Caco-2 (cell line): ENCODE results near the gene CNIH2. TPM values are rescaled to one million over a fixed set of nuclear protein-coding genes. Genes with fewer than 3 reads are reported as not detected.

Experiments
- BruUV-seq: library from RNA; stranded (reverse); fragments of 400-500 nt; replicated peaks from 2 replicates; lab custom pipeline; 2021; lab: Mats Ljungman, UMichigan
- CTCF ChIA-PET: fragments of 300-600 bp; sonication (Branson Sonifier 250); formaldehyde crosslinking; loops from one replicate; lab custom pipeline; 2022; ENCODE audit warnings: antibody characterized with exemption; lab: Charles Lee
- POLR2A ChIA-PET: fragments of 300-600 bp; sonication (Branson Sonifier 250); formaldehyde crosslinking; loops from one replicate; lab custom pipeline; 2022; ENCODE audit warnings: antibody characterized with exemption; lab: Charles Lee
- DNase-seq, 2 experiments: peaks; one replicate each; pipeline versions ENCODE4 v3.0.0 to v3.0.0-alpha.2; 2020 to 2022
- H3K27me3 ChIP-seq: replicated peaks from 2 replicates; pipeline ENCODE4 v1.6.0; 2011; ENCODE audit warnings: low read length; ENCODE audit not compliant: control insufficient read depth, insufficient read depth
- H3K36me3 ChIP-seq: 2 replicates; pipeline ENCODE4 v1.5.1; 2011; ENCODE audit warnings: low read length; ENCODE audit not compliant: control insufficient read depth, insufficient read depth
- H3K4me1 ChIP-seq: fragments of 250-450 bp; sonication (Bioruptor Pico); 2 replicates; pipeline ENCODE4 v1.5.1; 2020; ENCODE audit warnings: mild to moderate bottlenecking
- H3K4me3 ChIP-seq: 2 replicates; pipeline ENCODE4 v1.5.1; 2011; ENCODE audit warnings: low read depth, mild to moderate bottlenecking, control low read depth, low read length
- H3K9me3 ChIP-seq: fragments of 250-450 bp; sonication (Bioruptor Pico); 2 replicates; pipeline ENCODE4 v1.5.1; 2020; ENCODE audit warnings: mild to moderate bottlenecking, moderate library complexity
- H3K27ac Mint-ChIP-seq: one replicate; pipeline ENCODE4 v1.8.0; 2022; ENCODE audit warnings: mixed read lengths; ENCODE audit not compliant: unreplicated experiment
- H3K27me3 Mint-ChIP-seq: one replicate; pipeline ENCODE4 v1.8.0; 2022; ENCODE audit warnings: mixed read lengths; ENCODE audit not compliant: insufficient read depth, unreplicated experiment
- H3K36me3 Mint-ChIP-seq: one replicate; pipeline ENCODE4 v1.8.0; 2022; ENCODE audit warnings: mild to moderate bottlenecking, mixed read lengths; ENCODE audit not compliant: insufficient read depth, unreplicated experiment
- H3K4me1 Mint-ChIP-seq: one replicate; pipeline ENCODE4 v1.8.0; 2022; ENCODE audit warnings: low read depth, mixed read lengths; ENCODE audit not compliant: unreplicated experiment
- H3K4me3 Mint-ChIP-seq: one replicate; pipeline ENCODE4 v1.8.0; 2022; ENCODE audit warnings: mild to moderate bottlenecking, moderate library complexity, mixed read lengths; ENCODE audit not compliant: unreplicated experiment
- H3K9me3 Mint-ChIP-seq: one replicate; pipeline ENCODE4 v1.8.0; 2022; ENCODE audit warnings: mixed read lengths; ENCODE audit not compliant: unreplicated experiment
- intact Hi-C: fragments of 100-400 bp; cut with micrococcal nuclease; formaldehyde crosslinking; loops from one replicate; pipeline ENCODE4 v1.10.0; 2022; ENCODE audit not compliant: unreplicated experiment
- total RNA-seq: library from RNA; stranded (reverse); gene quantifications from 2 replicates; pipeline ENCODE4 v1.2.3, GENCODE V29; 2022
- TF ChIP-seq, protein P1 (sequence below), 2 experiments: fragments of 200-600 bp in 1 of 2; IDR thresholded peaks; 1 replicate in 1 of 2; 2 replicates in 1 of 2; pipeline versions ENCODE4 v1.5.1 to v1.8.0; 2011 to 2022; ENCODE audit warnings: antibody characterized with exemption in 1 of 2, control low read depth in 1 of 2, inconsistent platforms in 1 of 2, low read depth in 1 of 2, low read length in 1 of 2, mild to moderate bottlenecking in 1 of 2, moderate library complexity in 1 of 2; ENCODE audit not compliant: insufficient read depth in 1 of 2, severe bottlenecking in 1 of 2, unreplicated experiment in 1 of 2

Gene CNIH2
- total RNA-seq, 1 experiment from 2014 or later = 6.1 TPM

DNA sequence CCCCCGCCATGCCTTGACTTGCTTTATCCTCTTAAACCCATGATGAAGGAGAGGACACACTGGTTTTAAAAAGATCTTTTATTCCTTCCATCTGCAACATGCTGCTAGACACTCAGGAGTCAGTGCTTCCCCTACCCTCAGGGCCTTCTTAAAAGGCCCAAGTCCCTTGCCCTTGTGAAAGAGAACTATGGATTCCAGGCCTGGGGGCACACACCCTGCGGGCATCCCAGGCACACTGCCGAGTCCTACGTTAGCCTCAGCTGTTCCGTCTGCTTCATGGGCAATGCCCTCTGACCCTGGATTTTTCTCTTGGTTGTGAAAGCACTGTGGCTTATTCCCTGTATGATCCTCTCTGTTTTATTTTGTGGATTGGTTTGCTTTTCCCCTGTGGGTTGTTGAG is 44.7 kb upstream of the CNIH2 start:
- no peaks in the 10 kb centered on the region for H3K27me3 ChIP-seq
- CTCF ChIA-PET = no interaction called here
- H3K9me3 ChIP-seq = no peaks in the 10 kb centered on the region
- Mint-ChIP-seq H3K36me3 (peaks cover 68% of the 10 kb centered on the region), H3K27me3 (no peaks in the 10 kb centered on the region), H3K4me1 (no peaks in the 10 kb centered on the region), H3K27ac (no peak overlapping the region), H3K9me3 (no peaks in the 10 kb centered on the region), H3K4me3 (no peak overlapping the region)
- DNase-seq = no peak
- TF ChIP-seq, protein P1, sequence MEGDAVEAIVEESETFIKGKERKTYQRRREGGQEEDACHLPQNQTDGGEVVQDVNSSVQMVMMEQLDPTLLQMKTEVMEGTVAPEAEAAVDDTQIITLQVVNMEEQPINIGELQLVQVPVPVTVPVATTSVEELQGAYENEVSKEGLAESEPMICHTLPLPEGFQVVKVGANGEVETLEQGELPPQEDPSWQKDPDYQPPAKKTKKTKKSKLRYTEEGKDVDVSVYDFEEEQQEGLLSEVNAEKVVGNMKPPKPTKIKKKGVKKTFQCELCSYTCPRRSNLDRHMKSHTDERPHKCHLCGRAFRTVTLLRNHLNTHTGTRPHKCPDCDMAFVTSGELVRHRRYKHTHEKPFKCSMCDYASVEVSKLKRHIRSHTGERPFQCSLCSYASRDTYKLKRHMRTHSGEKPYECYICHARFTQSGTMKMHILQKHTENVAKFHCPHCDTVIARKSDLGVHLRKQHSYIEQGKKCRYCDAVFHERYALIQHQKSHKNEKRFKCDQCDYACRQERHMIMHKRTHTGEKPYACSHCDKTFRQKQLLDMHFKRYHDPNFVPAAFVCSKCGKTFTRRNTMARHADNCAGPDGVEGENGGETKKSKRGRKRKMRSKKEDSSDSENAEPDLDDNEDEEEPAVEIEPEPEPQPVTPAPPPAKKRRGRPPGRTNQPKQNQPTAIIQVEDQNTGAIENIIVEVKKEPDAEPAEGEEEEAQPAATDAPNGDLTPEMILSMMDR (IDR thresholded peaks at IDR 0.05; ENCODE audit: insufficient read depth in 1 of 2, low read depth in 1 of 2, low read length in 1 of 2, severe bottlenecking in 1 of 2, unreplicated experiment in 1 of 2) = no peak
- H3K4me3 ChIP-seq = no peak overlapping the region
- BruUV-seq = no TSS peak
- no peaks in the 10 kb centered on the region; the same call in 1 of the 2 replicates for H3K36me3 ChIP-seq
- POLR2A ChIA-PET = no interaction called here
- intact Hi-C loops = no loop called here
- H3K4me1 ChIP-seq = no peaks in the 10 kb centered on the region

- intact Hi-C loops = no loop called here
- ChIA-PET CTCF (no interaction called here), POLR2A (no interaction called here)
- no peaks in the 10 kb centered on the region for H3K9me3 ChIP-seq
- TF ChIP-seq, protein P1 (IDR thresholded peaks at IDR 0.05; ENCODE audit: insufficient read depth in 1 of 2, low read depth in 1 of 2, low read length in 1 of 2, severe bottlenecking in 1 of 2, unreplicated experiment in 1 of 2) = no peak
- H3K9me3 Mint-ChIP-seq = no peaks in the 10 kb centered on the region
- DNase-seq = no peak
- BruUV-seq = no TSS peak
- no peak overlapping the region for H3K27ac Mint-ChIP-seq
- H3K27me3 Mint-ChIP-seq = no peaks in the 10 kb centered on the region
- no peaks in the 10 kb centered on the region for H3K4me1 Mint-ChIP-seq
- no peak overlapping the region for H3K4me3 Mint-ChIP-seq
- no peaks in the 10 kb centered on the region; the same call in 1 of the 2 replicates for H3K36me3 ChIP-seq
- no peaks in the 10 kb centered on the region for H3K4me1 ChIP-seq
- no peak overlapping the region for H3K4me3 ChIP-seq
- peaks cover 57% of the 10 kb centered on the region for H3K36me3 Mint-ChIP-seq
- H3K27me3 ChIP-seq = no peaks in the 10 kb centered on the region
These were observed 42.8 kb upstream of the CNIH2 start for GRCh38 chr11:66235141-66235540.

- H3K4me3 ChIP-seq = no peak overlapping the region
- H3K27me3 ChIP-seq = no peaks in the 10 kb centered on the region
- Mint-ChIP-seq H3K27me3 (no peaks in the 10 kb centered on the region), H3K36me3 (peaks cover 59% of the 10 kb centered on the region), H3K4me1 (no peaks in the 10 kb centered on the region), H3K9me3 (no peaks in the 10 kb centered on the region), H3K27ac (no peak overlapping the region), H3K4me3 (no peak overlapping the region)
- no peaks in the 10 kb centered on the region for H3K36me3 ChIP-seq
- intact Hi-C loops = no loop called here
- POLR2A ChIA-PET = no interaction called here
- no peaks in the 10 kb centered on the region for H3K4me1 ChIP-seq
- TF ChIP-seq, protein P1 (IDR thresholded peaks at IDR 0.05; ENCODE audit: insufficient read depth in 1 of 2, low read depth in 1 of 2, low read length in 1 of 2, severe bottlenecking in 1 of 2, unreplicated experiment in 1 of 2) = no peak
- H3K9me3 ChIP-seq = no peaks in the 10 kb centered on the region
- DNase-seq = no peak
- CTCF ChIA-PET = interaction anchor here (1.4 kb wide), 1 partner anchor 16 kb away, joined by 4 read pairs; no protein-coding TSS in a partner anchor
- no TSS peak for BruUV-seq
These were observed 40.1 kb upstream of the CNIH2 start for GRCh38 chr11:66237867-66238266.
